GM12801 (cell line): ENCODE data around the gene PTPRM.

Experiments
- CTCF ChIP-seq: IDR thresholded peaks from one replicate; pipeline ENCODE4 v1.5.1; 2011; ENCODE audit warnings: control low read depth; ENCODE audit not compliant: insufficient read length; ENCODE audit errors: extremely low read depth

The PTPRM gene

GRCh38 chr18:8333961-8334360 lies 766.8 kb downstream of the PTPRM start:
- no peak for TF ChIP-seq CTCF

GRCh38 chr18:8337211-8337610 lies 770.1 kb downstream of the PTPRM start:
- TF ChIP-seq CTCF, result no peak

- no peak for TF ChIP-seq CTCF
Observed at GRCh38 chr18:8339210-8339609, 772.1 kb downstream of the PTPRM start.

GRCh38 chr18:8339952-8340351 lies 772.8 kb downstream of the PTPRM start:
- TF ChIP-seq CTCF, result no peak

- TF ChIP-seq CTCF, result no peak
Observed at GRCh38 chr18:8341481-8342230, 774.5 kb downstream of the PTPRM start.

- TF ChIP-seq CTCF, result no peak
Observed at GRCh38 chr18:8348051-8348720, 781.1 kb downstream of the PTPRM start.

GRCh38 chr18:8349608-8350323 lies 782.6 kb downstream of the PTPRM start:
- no peak for TF ChIP-seq CTCF
